ENCODE data around the gene ZNF469.
"Not testable (repeated sequence)": the region's sequence is repeated elsewhere in the genome, so short reads cannot be mapped to it uniquely, and the experiment has no call there.

Gene ZNF469

GRCh38 chr16:88395669-88396584, 13.2 kb downstream of the ZNF469 start:
- no peak for DNase-seq

- no peak for DNase-seq
These were observed 15.6 kb downstream of the ZNF469 start for GRCh38 chr16:88398170-88398873.

DNA sequence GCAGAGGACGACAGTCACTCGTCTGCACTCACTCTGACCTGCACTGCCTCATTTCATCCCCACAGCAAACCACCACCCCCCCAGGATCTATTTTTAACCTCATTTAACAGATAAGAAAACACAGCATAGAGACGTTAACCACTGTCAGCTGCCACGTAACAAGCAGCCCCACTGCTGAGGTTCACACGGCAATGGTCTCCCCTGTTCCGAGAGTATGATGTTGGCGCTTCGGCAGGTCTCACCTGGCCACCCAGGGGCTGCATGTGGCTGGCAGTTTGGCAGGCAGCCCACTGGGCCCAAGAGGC, 16.1 kb downstream of the ZNF469 start:
- no peak for DNase-seq

GRCh38 chr16:88400186-88400585, 17.4 kb downstream of the ZNF469 start:
- no peak for DNase-seq

DNA sequence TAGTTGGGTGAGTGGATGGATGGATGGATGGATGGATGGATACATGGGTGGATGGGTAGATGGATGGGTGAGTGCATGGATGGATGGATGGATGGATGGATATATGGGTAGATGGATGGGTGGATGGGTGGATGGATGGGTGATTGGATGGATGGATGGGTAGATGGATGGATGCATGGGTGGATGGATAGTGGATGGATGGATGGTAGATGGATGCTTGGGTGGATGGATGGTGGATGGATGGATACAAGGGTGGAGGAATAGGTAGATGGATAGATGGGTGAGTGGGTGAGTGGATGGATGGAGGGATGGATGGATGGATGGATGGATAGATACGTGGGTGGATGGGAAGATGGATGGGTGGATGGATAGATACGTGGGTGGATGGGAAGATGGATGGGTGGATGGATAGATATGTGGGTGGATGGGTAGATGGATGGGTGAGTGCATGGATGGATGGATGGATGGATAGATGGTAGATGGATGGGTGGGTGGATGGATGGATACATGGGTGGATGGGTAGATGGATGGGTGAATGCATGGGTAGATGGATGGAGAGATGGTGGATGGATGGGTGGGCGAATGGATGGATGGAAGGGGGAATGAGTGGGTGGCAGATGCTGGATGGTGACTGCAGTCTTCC, 19.0 kb downstream of the ZNF469 start:
- no peak for DNase-seq

DNA sequence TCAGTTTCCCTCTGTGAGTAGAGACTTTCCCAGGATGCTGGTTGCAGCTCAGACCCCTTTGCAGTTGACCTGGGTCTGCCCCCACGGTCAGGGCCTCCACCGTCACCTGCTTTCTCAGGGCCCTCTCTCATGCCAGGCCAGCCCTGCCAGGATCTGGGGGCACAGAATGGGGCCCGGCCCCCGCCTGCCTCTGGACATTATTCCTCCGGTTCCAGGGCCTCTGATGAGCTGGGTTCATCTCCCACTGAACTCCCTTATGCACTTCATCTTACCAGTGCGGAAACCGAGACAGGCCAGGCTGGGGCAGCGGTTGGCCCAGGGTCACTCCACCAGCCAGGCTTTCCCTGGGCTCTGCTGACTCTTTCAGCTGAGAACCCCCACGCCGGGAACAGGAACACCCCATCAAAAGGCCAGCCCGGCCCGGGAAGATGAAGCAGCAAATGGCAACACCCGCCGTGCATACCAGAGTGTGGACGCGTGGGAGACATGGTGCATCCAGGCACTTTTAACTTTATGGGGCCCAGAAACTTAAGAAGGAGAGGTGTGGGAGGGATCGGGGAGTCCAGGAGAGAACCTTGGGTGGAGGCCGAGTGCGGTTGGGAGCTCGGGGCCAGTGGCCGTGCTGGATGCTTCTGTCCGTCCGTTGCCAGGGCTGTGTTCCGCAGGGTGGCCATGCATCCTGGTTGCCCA, 19.9 kb downstream of the ZNF469 start:
- DNase-seq: no peak

DNA sequence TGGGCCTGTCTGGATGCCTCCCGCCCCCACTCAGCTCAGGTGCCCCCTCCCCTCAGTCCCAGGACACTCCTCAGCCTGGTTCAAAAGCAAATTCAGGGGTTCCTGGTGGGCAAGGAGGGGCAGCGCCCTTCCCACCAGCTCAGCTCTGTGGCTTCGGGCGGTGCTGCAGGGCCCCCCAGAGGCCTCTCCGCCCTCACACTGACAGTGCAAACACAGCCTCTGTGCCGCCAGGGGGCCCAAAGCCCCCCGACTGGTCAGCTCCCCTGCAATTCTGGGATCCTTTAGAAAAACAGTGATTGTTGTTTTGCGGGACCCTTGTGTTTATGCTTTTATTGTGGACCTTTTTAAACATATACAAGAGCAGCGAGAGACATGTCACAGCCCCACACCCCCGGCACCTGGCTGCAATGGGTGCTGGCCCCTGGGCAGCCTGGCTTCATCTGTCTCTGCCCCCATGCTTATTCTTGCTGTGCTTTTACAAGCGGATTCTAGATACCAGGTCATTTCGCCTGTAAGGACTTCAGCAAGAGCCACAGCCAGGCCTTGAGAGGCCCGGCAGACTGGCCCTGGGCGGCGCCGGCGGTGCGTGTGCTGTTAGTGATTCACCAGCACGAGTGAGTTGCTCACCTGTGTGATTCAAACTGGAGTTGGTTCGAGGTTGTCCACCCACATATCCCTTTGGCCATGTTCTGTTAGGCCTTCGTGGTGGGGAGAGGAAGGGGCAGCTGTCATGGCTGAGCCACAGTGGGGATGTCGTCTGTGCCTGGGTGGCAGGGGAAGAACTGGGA, 21.2 kb downstream of the ZNF469 start:
- no peak for DNase-seq

DNA sequence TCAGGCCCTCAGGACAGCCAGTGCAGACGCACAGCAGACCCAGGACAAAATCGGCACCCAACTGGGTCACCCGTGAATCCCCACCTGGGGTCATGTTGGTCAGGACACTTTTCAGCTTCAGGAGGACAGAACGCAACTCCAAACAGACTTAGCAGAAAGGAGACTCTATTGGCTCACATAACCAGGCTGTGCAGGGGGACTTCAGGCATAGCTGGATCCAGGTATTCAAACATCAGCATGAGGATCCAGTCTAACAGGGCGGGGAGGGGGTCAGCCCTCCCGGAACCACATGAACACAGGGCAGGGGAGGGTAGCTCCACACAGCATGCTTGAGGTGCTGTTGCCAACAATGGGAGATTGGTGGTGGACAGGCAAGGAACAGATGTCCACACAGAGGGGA, 22.0 kb downstream of the ZNF469 start:
- DNase-seq: no peak

DNA sequence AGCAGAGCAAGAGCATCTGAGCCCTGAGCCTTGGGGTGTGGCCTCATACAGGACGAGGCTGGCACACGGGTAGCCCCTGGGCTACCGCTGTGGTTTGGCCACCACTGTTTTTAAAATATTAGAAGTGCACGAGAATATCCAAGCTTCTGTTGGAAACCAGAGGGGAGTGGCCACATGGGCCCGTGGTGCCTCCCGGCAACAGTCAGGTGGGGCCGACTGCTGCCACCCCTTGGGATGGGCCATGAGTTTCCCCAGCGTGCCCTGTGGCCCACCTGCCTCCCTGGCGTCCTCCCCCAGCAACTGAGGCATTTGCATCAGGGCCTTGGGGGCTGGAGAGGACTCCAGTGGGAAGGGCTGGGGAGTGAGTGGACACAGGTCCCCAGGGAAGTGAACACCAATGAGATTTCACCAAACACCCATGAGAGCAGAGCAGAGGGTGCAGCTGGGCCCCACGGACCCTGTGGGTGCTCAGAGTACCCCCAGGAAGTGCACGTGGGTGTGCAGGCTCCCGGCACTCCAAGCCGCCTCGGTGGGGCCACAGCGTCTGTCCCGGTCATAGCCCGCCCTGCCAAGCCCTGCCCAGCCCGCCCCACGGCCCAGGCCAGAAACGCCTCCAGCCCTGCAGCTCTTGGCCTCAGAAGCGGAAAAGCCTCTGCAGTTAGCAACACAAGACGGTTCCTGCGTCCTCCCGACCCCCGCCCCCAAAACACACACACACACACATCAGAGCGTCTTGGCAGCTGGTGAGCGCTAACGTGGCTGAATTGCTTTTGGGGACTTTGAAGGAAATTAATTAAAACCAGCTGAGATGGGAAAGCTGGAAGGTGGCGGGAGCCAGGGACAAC, 22.7 kb downstream of the ZNF469 start:
- no peak for DNase-seq

DNA sequence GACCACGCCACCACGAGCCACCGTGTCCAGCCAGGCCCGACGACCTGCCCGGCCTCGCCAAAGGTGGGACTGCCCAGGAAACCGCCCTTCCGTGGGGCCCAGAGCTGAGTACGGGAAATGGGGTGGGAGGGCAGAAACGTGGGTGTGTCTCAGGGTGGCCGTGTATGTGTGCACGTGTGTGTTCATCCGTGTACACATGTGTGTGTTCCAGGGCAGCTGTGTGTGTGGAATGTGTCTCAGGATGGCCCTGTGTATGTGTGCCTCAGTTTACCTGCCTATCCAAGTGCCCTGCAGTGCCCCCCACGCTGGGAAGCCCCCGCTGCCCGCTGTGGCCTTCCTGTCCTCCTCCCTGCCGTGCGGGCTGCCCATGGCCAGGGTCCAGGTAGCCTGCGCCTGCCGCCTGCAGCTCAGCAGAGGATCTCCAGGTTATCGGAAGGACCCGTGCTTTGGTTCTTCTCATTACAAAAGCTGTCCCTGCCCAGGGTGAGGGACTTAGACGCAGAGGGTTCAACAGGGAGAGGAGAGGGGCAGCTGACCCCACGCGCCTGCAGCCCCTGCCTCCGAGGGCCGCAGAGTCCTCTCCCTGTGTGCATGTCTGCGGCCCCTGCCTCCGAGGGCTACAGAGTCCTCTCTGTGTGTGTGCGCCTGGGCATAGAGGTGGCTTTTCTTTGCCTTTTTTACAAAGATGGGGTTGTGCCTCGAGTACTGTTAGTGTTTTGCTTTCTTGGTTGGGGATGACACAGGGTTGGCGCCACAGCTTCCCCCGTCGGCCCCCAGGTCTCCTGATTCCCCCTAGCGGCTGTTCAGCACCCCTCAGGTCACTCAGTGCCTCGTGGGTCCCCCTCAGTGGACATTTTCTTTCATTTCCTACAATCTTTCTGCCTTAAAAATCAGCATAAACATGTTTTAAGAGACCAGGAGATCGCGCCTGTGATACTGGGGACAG, 23.6 kb downstream of the ZNF469 start:
- DNase-seq: no peak

DNA sequence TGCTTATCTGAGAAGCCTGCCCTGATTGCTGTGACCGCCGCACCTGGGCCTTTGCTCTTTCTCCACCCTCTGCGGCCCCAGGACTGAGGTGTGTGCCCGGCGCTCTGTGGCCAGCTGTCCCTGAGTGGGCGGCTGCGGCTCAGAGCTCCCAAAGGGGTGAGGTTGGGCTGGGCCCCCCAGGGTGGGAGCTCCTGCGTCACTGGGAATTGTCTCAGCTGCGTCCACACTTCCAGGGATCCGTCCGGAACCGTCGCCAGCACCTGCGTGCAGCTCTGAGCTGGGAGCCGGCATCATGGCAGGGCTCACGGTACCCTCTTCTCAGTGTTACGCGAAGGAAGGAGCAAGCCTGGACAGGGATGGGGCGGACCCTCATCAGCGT, 24.3 kb downstream of the ZNF469 start:
- DNase-seq: no peak

DNA sequence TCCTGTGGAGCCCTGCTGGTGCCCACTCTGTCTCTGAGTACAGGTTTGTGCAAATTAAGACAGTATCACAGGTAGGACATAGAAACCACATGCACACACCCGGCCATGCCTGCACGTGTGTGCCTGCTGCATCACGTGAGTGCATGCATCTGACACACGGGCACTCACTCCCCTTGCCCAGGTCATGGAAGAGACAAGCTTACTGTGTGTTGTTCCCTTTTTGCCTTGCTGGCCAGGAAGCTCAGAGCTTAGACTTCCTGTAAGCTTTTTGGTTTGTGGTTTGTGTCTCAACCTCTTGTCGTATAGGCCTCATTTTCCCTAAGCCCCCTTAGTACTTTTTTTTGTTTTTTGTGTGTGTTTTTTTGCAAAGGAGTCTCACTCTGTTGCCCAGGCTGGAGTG, 25.0 kb downstream of the ZNF469 start:
- DNase-seq: no peak

GRCh38 chr16:88408561-88409142, 25.9 kb downstream of the ZNF469 start:
- no peak for DNase-seq

- no peak for DNase-seq
These were observed 26.7 kb downstream of the ZNF469 start for GRCh38 chr16:88409296-88410065.

DNA sequence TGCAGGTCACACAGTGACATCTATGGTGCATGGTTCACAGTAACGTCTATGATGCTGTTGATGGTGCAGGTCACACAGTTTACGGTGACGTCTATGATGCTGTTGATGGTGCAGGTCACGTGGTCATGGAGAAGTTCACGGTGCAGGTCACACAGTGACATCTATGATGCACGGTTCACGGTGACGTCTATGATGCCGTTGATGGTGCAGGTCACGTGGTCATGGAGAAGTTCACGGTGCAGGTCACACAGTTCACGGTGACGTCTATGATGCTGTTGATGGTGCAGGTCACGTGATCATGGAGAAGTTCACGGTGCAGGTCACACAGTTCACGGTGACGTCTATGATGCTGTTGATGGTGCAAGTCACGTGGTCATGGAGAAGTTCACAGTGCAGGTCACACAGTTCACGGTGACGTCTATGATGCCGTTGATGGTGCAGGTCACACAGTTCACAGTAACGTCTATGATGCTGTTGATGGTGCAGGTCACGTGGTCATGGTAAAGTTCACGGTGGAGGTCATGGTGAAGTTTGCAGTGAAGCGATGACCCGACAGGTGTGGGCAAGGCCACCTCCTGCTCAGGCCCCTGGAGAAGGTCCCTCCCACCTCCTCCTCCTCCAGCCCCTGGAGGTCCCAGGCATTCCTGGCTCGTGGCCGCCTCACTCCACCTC, 27.7 kb downstream of the ZNF469 start:
- not testable (repeated sequence) for DNase-seq

DNA sequence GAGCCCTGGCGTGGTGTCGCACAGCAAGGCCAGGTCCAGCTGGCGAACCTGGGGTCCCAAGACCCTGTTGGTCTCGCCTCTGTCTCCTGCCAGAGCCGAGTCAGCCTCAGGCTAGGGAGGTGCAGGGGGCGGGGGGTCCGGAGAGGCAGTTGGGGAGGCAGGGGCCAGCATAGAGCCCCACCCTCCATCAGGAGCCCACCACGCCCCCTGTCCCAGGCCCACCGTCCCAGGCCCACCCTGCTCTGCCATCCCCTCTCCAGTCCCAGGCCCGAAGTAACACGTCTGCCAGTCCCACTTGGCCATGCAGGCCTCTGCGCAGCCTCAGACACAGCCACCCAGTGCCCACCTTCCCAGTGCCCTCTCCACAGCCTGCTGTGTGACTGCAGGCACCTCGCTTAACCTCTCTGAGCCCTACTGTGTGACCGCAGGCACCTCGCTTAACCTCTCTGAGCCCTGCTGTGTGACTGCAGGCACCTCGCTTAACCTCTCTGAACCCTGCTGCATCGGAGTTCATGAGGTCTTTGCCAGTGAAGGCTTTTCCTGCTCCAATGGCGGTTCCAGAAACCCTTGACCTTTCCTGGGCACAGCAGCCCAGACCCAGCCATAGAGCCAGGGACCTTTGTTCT, 29.3 kb downstream of the ZNF469 start:
- no peak for DNase-seq

GRCh38 chr16:88412766-88413165, 30.0 kb downstream of the ZNF469 start:
- DNase-seq: no peak

DNA sequence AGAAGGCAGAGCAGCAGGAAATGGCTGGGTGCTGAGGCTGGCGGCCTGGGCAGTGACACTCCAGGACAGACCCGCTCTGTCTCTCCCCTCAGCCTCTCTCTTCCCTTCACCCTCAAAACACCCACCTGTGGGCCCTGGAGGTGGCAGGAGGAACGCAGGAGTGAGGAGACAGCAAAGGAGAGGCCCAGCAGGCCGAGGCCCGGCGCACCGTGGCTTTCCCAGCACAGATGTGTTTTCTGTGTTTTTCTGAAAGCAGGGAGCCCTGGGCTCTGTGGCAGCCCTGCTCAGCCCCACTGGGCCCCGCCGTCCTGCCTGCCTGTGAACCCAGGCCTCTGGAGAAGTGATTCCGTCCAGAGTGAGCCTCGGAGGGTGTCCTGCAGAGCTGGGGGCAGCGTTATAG, 30.5 kb downstream of the ZNF469 start:
- DNase-seq: no peak
